Measurements from ENCODE around the gene ZNF524.

ZNF524 gene

DNA sequence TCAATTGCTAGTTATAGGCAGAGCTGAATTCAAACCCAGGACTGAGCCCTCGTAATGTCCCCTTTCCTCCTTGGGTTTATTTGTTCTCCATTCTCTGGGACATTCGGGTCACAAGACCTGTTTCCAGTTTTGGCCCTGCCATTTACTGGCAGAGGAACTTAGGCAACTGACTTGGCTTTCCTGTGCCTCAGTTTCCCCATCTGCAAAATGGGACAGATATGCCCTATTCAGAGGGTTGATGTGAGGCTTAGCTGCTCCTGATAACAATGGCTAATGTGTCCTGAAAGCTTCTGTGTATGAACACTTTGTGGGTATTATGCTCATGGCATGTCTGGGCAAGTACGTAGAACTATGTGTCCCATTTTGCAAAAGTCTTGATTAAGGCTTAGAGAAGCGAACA is 996 bp downstream of the ZNF524 start:
- Histone ChIP-seq H3K4me3 (replicated peaks; ENCODE audit: insufficient read depth, low read length) (peak overlapping the region; percentile 65), H3K27ac (replicated peaks) (peak overlapping the region; percentile 97), H3K27me3 (ENCODE audit: insufficient read depth, poor library complexity, severe bottlenecking) (no peaks in the 10 kb centered on the region)
- TF ChIP-seq, protein P1, sequence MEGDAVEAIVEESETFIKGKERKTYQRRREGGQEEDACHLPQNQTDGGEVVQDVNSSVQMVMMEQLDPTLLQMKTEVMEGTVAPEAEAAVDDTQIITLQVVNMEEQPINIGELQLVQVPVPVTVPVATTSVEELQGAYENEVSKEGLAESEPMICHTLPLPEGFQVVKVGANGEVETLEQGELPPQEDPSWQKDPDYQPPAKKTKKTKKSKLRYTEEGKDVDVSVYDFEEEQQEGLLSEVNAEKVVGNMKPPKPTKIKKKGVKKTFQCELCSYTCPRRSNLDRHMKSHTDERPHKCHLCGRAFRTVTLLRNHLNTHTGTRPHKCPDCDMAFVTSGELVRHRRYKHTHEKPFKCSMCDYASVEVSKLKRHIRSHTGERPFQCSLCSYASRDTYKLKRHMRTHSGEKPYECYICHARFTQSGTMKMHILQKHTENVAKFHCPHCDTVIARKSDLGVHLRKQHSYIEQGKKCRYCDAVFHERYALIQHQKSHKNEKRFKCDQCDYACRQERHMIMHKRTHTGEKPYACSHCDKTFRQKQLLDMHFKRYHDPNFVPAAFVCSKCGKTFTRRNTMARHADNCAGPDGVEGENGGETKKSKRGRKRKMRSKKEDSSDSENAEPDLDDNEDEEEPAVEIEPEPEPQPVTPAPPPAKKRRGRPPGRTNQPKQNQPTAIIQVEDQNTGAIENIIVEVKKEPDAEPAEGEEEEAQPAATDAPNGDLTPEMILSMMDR (IDR thresholded peaks at IDR 0.05; ENCODE audit: insufficient read depth, low read length): no peak
- no peak for TF ChIP-seq GABPA (IDR thresholded peaks at IDR 0.05; ENCODE audit: low read depth)
- TF ChIP-seq POLR2AphosphoS5 (IDR thresholded peaks at IDR 0.05; ENCODE audit: low read depth): no peak
- TF ChIP-seq, protein P2, sequence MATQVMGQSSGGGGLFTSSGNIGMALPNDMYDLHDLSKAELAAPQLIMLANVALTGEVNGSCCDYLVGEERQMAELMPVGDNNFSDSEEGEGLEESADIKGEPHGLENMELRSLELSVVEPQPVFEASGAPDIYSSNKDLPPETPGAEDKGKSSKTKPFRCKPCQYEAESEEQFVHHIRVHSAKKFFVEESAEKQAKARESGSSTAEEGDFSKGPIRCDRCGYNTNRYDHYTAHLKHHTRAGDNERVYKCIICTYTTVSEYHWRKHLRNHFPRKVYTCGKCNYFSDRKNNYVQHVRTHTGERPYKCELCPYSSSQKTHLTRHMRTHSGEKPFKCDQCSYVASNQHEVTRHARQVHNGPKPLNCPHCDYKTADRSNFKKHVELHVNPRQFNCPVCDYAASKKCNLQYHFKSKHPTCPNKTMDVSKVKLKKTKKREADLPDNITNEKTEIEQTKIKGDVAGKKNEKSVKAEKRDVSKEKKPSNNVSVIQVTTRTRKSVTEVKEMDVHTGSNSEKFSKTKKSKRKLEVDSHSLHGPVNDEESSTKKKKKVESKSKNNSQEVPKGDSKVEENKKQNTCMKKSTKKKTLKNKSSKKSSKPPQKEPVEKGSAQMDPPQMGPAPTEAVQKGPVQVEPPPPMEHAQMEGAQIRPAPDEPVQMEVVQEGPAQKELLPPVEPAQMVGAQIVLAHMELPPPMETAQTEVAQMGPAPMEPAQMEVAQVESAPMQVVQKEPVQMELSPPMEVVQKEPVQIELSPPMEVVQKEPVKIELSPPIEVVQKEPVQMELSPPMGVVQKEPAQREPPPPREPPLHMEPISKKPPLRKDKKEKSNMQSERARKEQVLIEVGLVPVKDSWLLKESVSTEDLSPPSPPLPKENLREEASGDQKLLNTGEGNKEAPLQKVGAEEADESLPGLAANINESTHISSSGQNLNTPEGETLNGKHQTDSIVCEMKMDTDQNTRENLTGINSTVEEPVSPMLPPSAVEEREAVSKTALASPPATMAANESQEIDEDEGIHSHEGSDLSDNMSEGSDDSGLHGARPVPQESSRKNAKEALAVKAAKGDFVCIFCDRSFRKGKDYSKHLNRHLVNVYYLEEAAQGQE (IDR thresholded peaks at IDR 0.05; ENCODE audit: insufficient replicate concordance, low read depth): no peak
- TF ChIP-seq SPI1 (IDR thresholded peaks at IDR 0.05; ENCODE audit: borderline replicate concordance, low read depth): no peak
- no peak for DNase-seq (ENCODE audit: low read depth in 1 of 2, low spot score in 1 of 2)

DNA sequence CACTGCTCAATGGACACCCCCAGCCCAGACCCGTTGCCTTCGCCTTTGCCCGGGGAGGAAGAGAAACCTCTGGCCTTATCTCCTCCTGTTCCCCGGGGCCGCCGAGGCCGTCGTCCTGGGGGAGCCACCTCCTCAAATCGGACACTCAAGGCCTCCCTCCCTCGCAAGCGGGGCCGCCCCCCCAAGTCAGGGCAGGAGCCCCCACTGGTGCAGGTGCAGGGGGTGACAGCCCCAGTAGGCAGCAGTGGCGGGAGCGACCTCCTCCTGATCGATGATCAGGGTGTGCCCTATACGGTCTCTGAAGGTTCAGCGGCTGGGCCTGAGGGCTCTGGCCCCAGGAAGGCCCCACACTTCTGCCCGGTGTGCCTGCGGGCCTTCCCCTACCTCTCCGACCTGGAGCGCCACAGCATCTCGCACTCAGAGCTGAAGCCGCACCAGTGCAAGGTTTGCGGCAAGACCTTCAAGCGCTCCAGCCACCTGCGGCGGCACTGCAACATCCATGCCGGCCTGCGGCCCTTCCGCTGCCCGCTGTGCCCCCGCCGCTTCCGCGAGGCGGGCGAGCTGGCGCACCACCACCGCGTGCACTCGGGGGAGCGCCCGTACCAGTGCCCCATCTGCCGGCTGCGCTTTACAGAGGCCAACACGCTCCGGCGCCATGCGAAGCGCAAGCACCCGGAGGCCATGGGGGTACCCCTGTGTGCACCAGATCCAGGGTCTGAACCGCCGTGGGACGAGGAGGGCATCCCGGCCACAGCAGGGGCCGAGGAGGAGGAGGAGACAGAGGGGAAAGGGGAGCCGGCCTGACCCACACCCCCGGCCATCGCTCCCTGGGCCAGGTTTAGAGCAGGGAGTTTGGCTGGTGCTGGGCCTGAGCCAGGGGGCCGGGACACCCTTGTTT is 2.3 kb downstream of the ZNF524 start:
- DNase-seq (ENCODE audit: low read depth in 1 of 2, low spot score in 1 of 2): no peak
- H3K4me3 ChIP-seq (replicated peaks; ENCODE audit: insufficient read depth, low read length): no peak overlapping the region
- H3K27ac ChIP-seq (replicated peaks): no peak overlapping the region
- no peak for TF ChIP-seq POLR2AphosphoS5 (IDR thresholded peaks at IDR 0.05; ENCODE audit: low read depth)
- no peak for TF ChIP-seq SPI1 (IDR thresholded peaks at IDR 0.05; ENCODE audit: borderline replicate concordance, low read depth)
- TF ChIP-seq GABPA (IDR thresholded peaks at IDR 0.05; ENCODE audit: low read depth): no peak
- TF ChIP-seq, protein P2 (IDR thresholded peaks at IDR 0.05; ENCODE audit: insufficient replicate concordance, low read depth): no peak
- TF ChIP-seq, protein P1 (IDR thresholded peaks at IDR 0.05; ENCODE audit: insufficient read depth, low read length): no peak
- no peaks in the 10 kb centered on the region for H3K27me3 ChIP-seq (ENCODE audit: insufficient read depth, poor library complexity, severe bottlenecking)

DNA sequence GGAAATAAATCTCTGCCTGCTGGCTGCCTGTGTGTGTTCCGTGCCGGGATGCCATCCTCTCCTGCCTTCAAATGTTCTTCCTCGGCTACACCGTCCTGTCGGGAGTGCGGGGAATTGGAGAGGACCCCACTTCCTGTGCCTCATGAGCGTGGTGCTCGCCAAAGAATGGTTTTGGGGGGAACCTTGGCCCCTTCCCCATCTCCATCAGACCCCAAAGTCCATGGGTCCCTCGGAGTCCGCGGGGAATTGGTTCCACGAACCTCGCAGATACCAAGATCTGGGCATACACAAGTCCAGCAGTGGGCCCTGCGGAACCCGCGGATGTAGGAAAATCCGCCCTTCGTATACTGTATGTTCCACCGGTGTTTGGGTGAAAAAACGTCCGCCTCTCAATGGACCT is 3.0 kb downstream of the ZNF524 start:
- no peak overlapping the region for H3K4me3 ChIP-seq (replicated peaks; ENCODE audit: insufficient read depth, low read length)
- no peak overlapping the region for H3K27ac ChIP-seq (replicated peaks)
- H3K27me3 ChIP-seq (ENCODE audit: insufficient read depth, poor library complexity, severe bottlenecking): no peaks in the 10 kb centered on the region
- TF ChIP-seq GABPA (IDR thresholded peaks at IDR 0.05; ENCODE audit: low read depth): no peak
- TF ChIP-seq, protein P1 (IDR thresholded peaks at IDR 0.05; ENCODE audit: insufficient read depth, low read length): no peak
- TF ChIP-seq, protein P2 (IDR thresholded peaks at IDR 0.05; ENCODE audit: insufficient replicate concordance, low read depth): no peak
- TF ChIP-seq POLR2AphosphoS5 (IDR thresholded peaks at IDR 0.05; ENCODE audit: low read depth): no peak
- DNase-seq (ENCODE audit: low read depth in 1 of 2, low spot score in 1 of 2): no peak
